Panc1 (cell line): ENCODE data around the gene ZFP62. TPM values are rescaled to one million over a fixed set of nuclear protein-coding genes. Genes with fewer than 3 reads are reported as not detected.

Source experiments
- ATAC-seq: fragments of 200-7000 bp; cut with Tn5 transposase; 2 replicates; pipeline ENCODE4 v1.9.1; 2020; ENCODE audit warnings: mild to moderate bottlenecking, moderate library complexity
- BruUV-seq: library from RNA; stranded (reverse); fragments of 400-500 nt; replicated peaks from 2 replicates; lab custom pipeline; 2021; lab: Mats Ljungman, UMichigan
- CTCF ChIA-PET: fragments of 300-600 bp; sonication (Branson Sonifier 250); formaldehyde crosslinking; loops from one replicate; lab custom pipeline; 2022; ENCODE audit warnings: antibody characterized with exemption; lab: Charles Lee
- POLR2A ChIA-PET: fragments of 300-600 bp; sonication (Branson Sonifier 250); formaldehyde crosslinking; loops from one replicate; lab custom pipeline; 2022; ENCODE audit warnings: antibody characterized with exemption; lab: Charles Lee
- DNase-seq: peaks from one replicate; pipeline ENCODE4 v3.0.0-alpha.2; 2010; ENCODE audit warnings: low read depth, low spot score
- H3K27ac ChIP-seq: 2 replicates; pipeline ENCODE4 v1.5.1; 2011; ENCODE audit warnings: mild to moderate bottlenecking, low read length, inconsistent platforms
- H3K27me3 ChIP-seq: fragments of 200-500 bp; sonication (Bioruptor generic); 2 replicates; pipeline ENCODE4 v1.6.0; 2014; ENCODE audit warnings: low read length, inconsistent platforms; ENCODE audit not compliant: control insufficient read depth, insufficient read depth
- H3K36me3 ChIP-seq: fragments of 200-500 bp; sonication (Bioruptor generic); 2 replicates; pipeline ENCODE4 v1.5.1; 2014; ENCODE audit warnings: inconsistent platforms, mild to moderate bottlenecking, low read length, moderate library complexity; ENCODE audit not compliant: control insufficient read depth, insufficient read depth
- H3K4me1 ChIP-seq: 2 replicates; pipeline ENCODE4 v1.5.1; 2011; ENCODE audit warnings: inconsistent platforms, mild to moderate bottlenecking, low read length, moderate library complexity; ENCODE audit not compliant: control insufficient read depth, insufficient read depth
- H3K4me3 ChIP-seq, 2 experiments: 2 replicates each; pipeline ENCODE4 v1.5.1; 2011 to 2012; ENCODE audit warnings: low read depth in 2 of 2, low read length in 2 of 2, mild to moderate bottlenecking in 2 of 2, inconsistent platforms in 1 of 2, moderate library complexity in 1 of 2
- H3K9me3 ChIP-seq: fragments of 200-500 bp; sonication (Bioruptor generic); 2 replicates; pipeline ENCODE4 v1.5.1; 2014; ENCODE audit warnings: low read depth, mild to moderate bottlenecking, inconsistent platforms, low read length, moderate library complexity; ENCODE audit not compliant: control insufficient read depth, insufficient read depth
- CTCF ChIP-seq: fragments of 450-650 bp; IDR thresholded peaks from 2 replicates; pipeline ENCODE4 v1.5.1; 2017; ENCODE audit warnings: mild to moderate bottlenecking
- POLR2AphosphoS5 ChIP-seq: IDR thresholded peaks from 2 replicates; pipeline ENCODE4 v1.6.1; 2012; ENCODE audit warnings: mild to moderate bottlenecking, low read depth, low read length, moderate library complexity
- REST ChIP-seq, 2 experiments: IDR thresholded peaks; 2 replicates each; pipeline ENCODE4 v1.6.1; 2011 to 2012; ENCODE audit warnings: low read depth in 2 of 2, control low read depth in 1 of 2, low read length in 1 of 2, mild to moderate bottlenecking in 1 of 2, moderate library complexity in 1 of 2; ENCODE audit not compliant: insufficient read depth in 1 of 2
- SIN3A ChIP-seq: IDR thresholded peaks from 2 replicates; pipeline ENCODE4 v1.6.1; 2012; ENCODE audit warnings: low read depth, mild to moderate bottlenecking, low read length, moderate library complexity, borderline replicate concordance; ENCODE audit not compliant: insufficient read depth
- TCF7L2 ChIP-seq: IDR thresholded peaks from 2 replicates; pipeline ENCODE4 v1.6.1; 2011; ENCODE audit warnings: mild to moderate bottlenecking, low read depth, low read length, inconsistent platforms
- in situ Hi-C: cut with HindIII; loops from 2 replicates; pipeline ENCODE4 v1.10.0; 2016; ENCODE audit warnings: low sequenced_read_pairs, low pct_unique_long_range_greater_than_20kb
- intact Hi-C: fragments of 100-400 bp; cut with micrococcal nuclease; formaldehyde crosslinking; loops from one replicate; pipeline ENCODE4 v1.10.0; 2022; ENCODE audit not compliant: unreplicated experiment
- total RNA-seq: library from RNA; stranded (reverse); gene quantifications from one replicate; pipeline ENCODE4 v1.2.1, GENCODE V29; 2021; ENCODE audit not compliant: unreplicated experiment

The ZFP62 gene
- total RNA-seq, 1 experiment from 2014 or later: 17.8 TPM

GRCh38 chr5:180811623-180812124 is 49.4 kb downstream of the ZFP62 start:
- ATAC-seq (no peak), DNase-seq (no peak)
- ChIA-PET CTCF (interaction anchor here (0.5 kb wide), 1 partner anchor 41 kb away, joined by 10 read pairs; no protein-coding TSS in a partner anchor), POLR2A (interaction anchor here (0.6 kb wide), 1 partner anchor 235 kb away, joined by 3 read pairs; no protein-coding TSS in a partner anchor)
- TF ChIP-seq TCF7L2 (no peak), POLR2AphosphoS5 (no peak), CTCF (no peak)
- peak overlapping the region; percentile 64 to 89; a peak in 3 of 4 replicates for H3K4me3 ChIP-seq
- no peaks in the 10 kb centered on the region for H3K27me3 ChIP-seq
- no TSS peak for BruUV-seq
- no peaks in the 10 kb centered on the region for H3K36me3 ChIP-seq
- peaks cover 42% of the 10 kb centered on the region for H3K4me1 ChIP-seq
- intact Hi-C loops: no loop called here
- in situ Hi-C loops: no loop called here
- no peaks in the 10 kb centered on the region for H3K9me3 ChIP-seq
- H3K27ac ChIP-seq: peak overlapping the region; percentile 97

- in situ Hi-C loops: no loop called here
- CTCF ChIA-PET: no interaction called here
- DNase-seq (no peak), ATAC-seq (no peak)
- no peaks in the 10 kb centered on the region for H3K36me3 ChIP-seq
- TF ChIP-seq REST (IDR thresholded peaks at IDR 0.05; ENCODE audit: insufficient read depth in 1 of 2, low read depth in 2 of 2, low read length in 1 of 2): no peak
- TF ChIP-seq TCF7L2: no peak
- TF ChIP-seq SIN3A: no peak
- TF ChIP-seq CTCF: no peak
- no peak for TF ChIP-seq POLR2AphosphoS5
- H3K27me3 ChIP-seq: no peaks in the 10 kb centered on the region
- peak overlapping the region; percentile 97 for H3K27ac ChIP-seq
- BruUV-seq: no TSS peak
- no peaks in the 10 kb centered on the region for H3K9me3 ChIP-seq
- POLR2A ChIA-PET: interaction anchor here (0.6 kb wide), 1 partner anchor 234 kb away, joined by 3 read pairs; no protein-coding TSS in a partner anchor
- peaks cover 47% of the 10 kb centered on the region for H3K4me1 ChIP-seq
- intact Hi-C loops: no loop called here
- H3K4me3 ChIP-seq: peak overlapping the region; percentile 64 to 89
These were observed 50.0 kb downstream of the ZFP62 start for GRCh38 chr5:180810959-180811622.
